AG04450 (cell line): ENCODE results near the gene SPATA31A3. TPM values are rescaled to one million over a fixed set of nuclear protein-coding genes. Genes with fewer than 3 reads are reported as not detected.
"Not testable (repeated sequence)": the region's sequence is repeated elsewhere in the genome, so short reads cannot be mapped to it uniquely, and the experiment has no call there.

ENCODE experiments used
- CTCF ChIA-PET: fragments of 300-600, 350-600 bp; formaldehyde crosslinking; extraction: SDS; loops from one replicate; lab custom pipeline; 2022; ENCODE audit warnings: antibody characterized with exemption, inconsistent platforms; lab: Charles Lee
- POLR2A ChIA-PET: fragments of 350-600 bp; formaldehyde crosslinking; extraction: SDS; loops from one replicate; lab custom pipeline; 2021; ENCODE audit warnings: antibody characterized with exemption, inconsistent platforms; lab: Yijun Ruan, JAX
- DNase-seq: peaks from one replicate; pipeline ENCODE4 v3.0.0-alpha.2; 2011; ENCODE audit warnings: low read depth, low spot score
- H3K27ac ChIP-seq: one replicate; pipeline ENCODE4 v1.5.1; 2012; ENCODE audit warnings: low read depth, low read length, control low read depth
- H3K27me3 ChIP-seq: one replicate; pipeline ENCODE4 v1.6.0; 2012; ENCODE audit warnings: low read length; ENCODE audit not compliant: control insufficient read depth, insufficient read depth
- H3K4me3 ChIP-seq: 2 replicates; pipeline ENCODE4 v1.5.1; 2011; ENCODE audit warnings: mild to moderate bottlenecking, low read depth, low read length, control low read depth
- H3K9me3 ChIP-seq: 2 replicates; pipeline ENCODE4 v1.5.1; 2012; ENCODE audit warnings: low read length; ENCODE audit not compliant: control insufficient read depth, insufficient read depth
- polyA minus RNA-seq: library from RNA; depleted of rRNA, polyadenylated mRNA; stranded (reverse); fragments of >200 nt; gene quantifications from 2 replicates; pipeline ENCODE4 v1.2.3, GENCODE V29; 2011; rRNA and poly(A)+ RNA removed
- polyA plus RNA-seq: library from polyadenylated mRNA; depleted of rRNA; stranded (reverse); fragments of >200 nt; gene quantifications from 2 replicates; pipeline ENCODE4 v1.2.3, GENCODE V29; 2011; rRNA removed
- small RNA-seq: library from RNA; depleted of rRNA; stranded (forward); fragments of <200 nt; gene quantifications from one replicate; pipeline ENCODE3, GENCODE V24; 2012; ENCODE audit warnings: low read depth; ENCODE audit not compliant: insufficient read length

SPATA31A3 gene
- polyA plus RNA-seq (not detected in 2 replicates), polyA minus RNA-seq (not detected in 2 replicates)

DNA sequence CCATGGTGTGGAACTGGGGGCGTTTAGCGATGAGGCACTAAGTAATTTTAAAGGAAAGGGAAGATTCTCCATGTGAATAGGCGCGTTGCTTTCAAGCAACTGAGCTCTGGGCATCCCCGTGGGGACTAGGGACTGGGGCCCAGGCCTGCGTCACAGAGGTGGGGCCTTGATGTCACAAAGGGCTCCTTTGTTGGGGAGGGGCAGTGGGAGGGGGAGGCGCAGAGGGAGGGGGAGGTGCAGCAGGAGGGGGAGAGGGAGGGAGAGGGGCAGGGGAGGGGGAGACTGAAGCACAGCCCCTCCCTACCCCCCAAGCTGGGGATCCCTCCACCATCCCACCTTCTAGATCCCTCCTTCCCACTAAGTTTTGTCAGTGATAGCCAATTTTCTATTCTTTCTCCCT, at the start of gene SPATA31A3:
SPATA31A3 (minus strand) TSS at position 101 of the 400 bp plus-strand sequence; CDS start at position 72, 29 bp downstream.
- H3K4me3 ChIP-seq, H3K9me3 ChIP-seq, H3K27ac ChIP-seq, H3K27me3 ChIP-seq, CTCF ChIA-PET, POLR2A ChIA-PET, DNase-seq: not testable (repeated sequence)

GRCh38 chr9:66952576-66952975, 39.8 kb downstream of the SPATA31A3 start:
- DNase-seq, H3K4me3 ChIP-seq, H3K27me3 ChIP-seq, H3K9me3 ChIP-seq, POLR2A ChIA-PET, H3K27ac ChIP-seq, CTCF ChIA-PET: not testable (repeated sequence)

DNA sequence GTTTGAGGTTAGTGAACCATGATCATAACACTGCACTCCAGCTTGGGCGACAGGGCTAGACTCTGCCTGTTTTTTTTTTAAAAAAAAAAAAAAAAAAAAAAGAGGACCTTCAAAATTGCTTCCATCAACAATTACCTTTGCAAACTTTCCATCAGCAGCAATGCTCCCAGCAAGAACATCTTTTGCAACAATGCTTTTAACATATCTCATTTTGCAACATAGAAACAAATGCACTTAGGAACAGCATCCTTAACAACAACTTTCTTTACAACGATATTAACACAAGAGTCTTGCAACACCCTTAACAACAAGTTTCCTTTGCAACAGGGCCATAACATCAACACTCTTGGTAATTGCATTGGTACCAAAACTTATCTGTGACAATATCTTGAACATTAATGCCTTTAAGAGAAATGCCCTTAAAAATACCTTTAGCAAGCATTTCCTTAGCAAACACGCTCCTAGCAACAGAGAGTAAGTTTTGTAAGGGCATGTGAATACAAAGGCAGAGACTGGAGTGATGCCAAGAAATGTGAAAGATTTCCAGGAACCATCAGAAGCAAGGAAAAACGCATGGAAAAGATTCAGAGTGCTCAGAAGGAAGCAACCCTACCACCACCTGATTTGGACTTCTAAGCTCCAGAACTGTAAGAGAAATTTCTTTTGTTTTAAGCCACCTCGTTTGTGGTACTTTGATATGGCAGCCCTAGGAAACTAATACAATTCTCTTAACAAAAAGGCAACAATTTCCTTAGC, 49.8 kb downstream of the SPATA31A3 start:
- CTCF ChIA-PET, H3K4me3 ChIP-seq, H3K27ac ChIP-seq, H3K9me3 ChIP-seq, POLR2A ChIA-PET, DNase-seq, H3K27me3 ChIP-seq: not testable (repeated sequence)

- H3K27me3 ChIP-seq, H3K9me3 ChIP-seq, H3K4me3 ChIP-seq, H3K27ac ChIP-seq, CTCF ChIA-PET, POLR2A ChIA-PET, DNase-seq: not testable (repeated sequence)
Measured at GRCh38 chr9:66939878-66940830, 52.2 kb downstream of the SPATA31A3 start.

- H3K27ac ChIP-seq, H3K4me3 ChIP-seq, H3K27me3 ChIP-seq, CTCF ChIA-PET, H3K9me3 ChIP-seq, DNase-seq, POLR2A ChIA-PET: not testable (repeated sequence)
Measured at GRCh38 chr9:66938322-66938721, 54.0 kb downstream of the SPATA31A3 start.

DNA sequence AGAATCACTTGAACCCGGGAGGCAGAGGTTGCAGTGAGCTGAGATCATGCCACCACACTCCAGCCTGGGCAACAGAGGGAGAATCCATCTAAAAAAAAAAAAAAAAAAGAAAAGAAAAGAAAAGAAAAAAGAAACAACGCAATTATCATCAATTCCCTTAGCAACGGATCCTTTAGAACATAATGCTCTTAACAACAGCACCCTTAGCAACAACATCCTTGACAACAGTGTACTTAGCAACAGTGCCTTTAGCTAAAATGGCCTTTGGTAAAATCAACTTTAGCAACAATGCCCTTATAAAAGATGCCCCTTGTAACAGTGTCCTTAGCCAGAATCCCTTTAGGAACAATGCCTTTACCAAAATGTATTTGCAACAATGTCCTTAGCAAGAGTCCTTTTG, 54.7 kb downstream of the SPATA31A3 start:
- DNase-seq, H3K27me3 ChIP-seq, H3K27ac ChIP-seq, POLR2A ChIA-PET, H3K4me3 ChIP-seq, H3K9me3 ChIP-seq: not testable (repeated sequence)
- CTCF ChIA-PET = interaction anchor here (0.7 kb wide), 1 partner anchor 11 kb away, joined by 5 read pairs; no protein-coding TSS in a partner anchor

Small RNA genes lying within 50 kb of the gene (small RNA-seq; reads per million reads assigned to genes)
- gene AL353770.1 (not detected), gene AL353770.2 (not detected)

Other genes with a start within 250 kb of the SPATA31A3 start
- gene ZNF658, start 91.8 kb downstream of the SPATA31A3 start, polyA plus RNA-seq = 2.5 and 4.0 TPM in 2 replicates